SK-N-SH (cell line): ENCODE data around the gene VCP. TPM values are rescaled to one million over a fixed set of nuclear protein-coding genes. Genes with fewer than 3 reads are reported as not detected.

Experiments
- CTCF ChIA-PET: fragments of 300-600, 350-600 bp; formaldehyde crosslinking; extraction: SDS; loops from one replicate; lab custom pipeline; 2021; lab: Yijun Ruan, JAX
- POLR2A ChIA-PET: fragments of 350-600 bp; sonication (Branson Sonifier 250); formaldehyde crosslinking; extraction: SDS; loops from one replicate; lab custom pipeline; 2020; ENCODE audit warnings: antibody characterized with exemption, inconsistent platforms; lab: Yijun Ruan, JAX
- DNase-seq: peaks from one replicate; pipeline ENCODE4 v3.0.0; 2012
- H2AFZ ChIP-seq: fragments of 200-600 bp; sonication (generic); 2 replicates; pipeline ENCODE4 v1.8.1; 2016; ENCODE audit warnings: antibody characterized with exemption, mild to moderate bottlenecking, low read depth
- H3F3A ChIP-seq: fragments of 200-600 bp; sonication (generic); replicated peaks from 2 replicates; pipeline ENCODE3; 2016; ENCODE audit warnings: antibody characterized with exemption, mild to moderate bottlenecking; ENCODE audit not compliant: insufficient read depth
- H3K27ac ChIP-seq, 2 experiments: fragments of 200-500 bp in 1 of 2; fragments of 200-600 bp in 1 of 2; sonication (Bioruptor generic) in 1 of 2; sonication (generic), shearing (Covaris generic) in 1 of 2; 2 replicates each; pipeline versions ENCODE4 v1.5.1 to v1.6.1; 2014 to 2016; ENCODE audit warnings: low read depth in 2 of 2, inconsistent platforms in 1 of 2, low read length in 1 of 2, mild to moderate bottlenecking in 1 of 2, mixed read lengths in 1 of 2
- H3K27me3 ChIP-seq: fragments of 200-600 bp; sonication (generic), shearing (Covaris generic); 2 replicates; pipeline ENCODE4 v1.6.1; 2016; ENCODE audit warnings: mixed run types; ENCODE audit not compliant: insufficient read depth
- H3K36me3 ChIP-seq, 2 experiments: fragments of 200-500 bp in 1 of 2; fragments of 200-600 bp in 1 of 2; sonication (Bioruptor generic) in 1 of 2; sonication (generic) in 1 of 2; replicated peaks in 1 of 2; 2 replicates each; pipeline versions ENCODE3 to v1.5.1; 2014 to 2016; ENCODE audit warnings: low read length in 1 of 2, mild to moderate bottlenecking in 1 of 2; ENCODE audit not compliant: insufficient read depth in 2 of 2, control insufficient read depth in 1 of 2
- H3K4me1 ChIP-seq, 2 experiments: fragments of 200-500 bp in 1 of 2; fragments of 200-600 bp in 1 of 2; sonication (Bioruptor generic) in 1 of 2; sonication (generic), shearing (Covaris generic) in 1 of 2; 2 replicates each; pipeline versions ENCODE4 v1.5.1 to v1.6.1; 2014 to 2016; ENCODE audit warnings: low read depth in 1 of 2, low read length in 1 of 2, mixed run types in 1 of 2; ENCODE audit not compliant: insufficient read depth in 2 of 2, control insufficient read depth in 1 of 2
- H3K4me2 ChIP-seq: fragments of 200-600 bp; sonication (generic), shearing (Covaris generic); 2 replicates; pipeline ENCODE4 v1.6.1; 2017; ENCODE audit warnings: mixed run types
- H3K4me3 ChIP-seq, 2 experiments: fragments of 200-500 bp in 1 of 2; fragments of 200-600 bp in 1 of 2; sonication (Bioruptor generic) in 1 of 2; sonication (generic), shearing (Covaris generic) in 1 of 2; 2 replicates each; pipeline versions ENCODE4 v1.5.1 to v1.8.1; 2014 to 2016; ENCODE audit warnings: low read depth in 2 of 2, inconsistent platforms in 1 of 2, low read length in 1 of 2, mild to moderate bottlenecking in 1 of 2, mixed read lengths in 1 of 2, moderate library complexity in 1 of 2
- H3K79me2 ChIP-seq: fragments of 200-600 bp; sonication (generic); 2 replicates; pipeline ENCODE4 v1.8.1; 2017; ENCODE audit warnings: mild to moderate bottlenecking; ENCODE audit not compliant: insufficient read depth
- H3K9ac ChIP-seq: fragments of 200-600 bp; sonication (generic); 2 replicates; pipeline ENCODE4 v1.6.1; 2017; ENCODE audit warnings: mixed run types
- H3K9me2 ChIP-seq: fragments of 200-600 bp; sonication (generic); 2 replicates; pipeline ENCODE4 v1.6.1; 2017; ENCODE audit warnings: mixed run types
- H3K9me3 ChIP-seq: fragments of 200-600 bp; sonication (generic); 2 replicates; pipeline ENCODE4 v1.6.1; 2017; ENCODE audit warnings: mixed run types, mild to moderate bottlenecking, moderate library complexity
- H4K20me1 ChIP-seq: fragments of 200-600 bp; sonication (generic); 2 replicates; pipeline ENCODE4 v1.6.1; 2017; ENCODE audit warnings: mild to moderate bottlenecking, mixed run types; ENCODE audit not compliant: insufficient read depth
- CHD2 ChIP-seq: fragments of 150-350 bp; IDR thresholded peaks from 2 replicates; pipeline ENCODE4 v1.6.1; 2018; ENCODE audit warnings: low read length; ENCODE audit not compliant: partially characterized antibody
- CTCF ChIP-seq: fragments of 200-600 bp; sonication (generic); IDR thresholded peaks from 2 replicates; pipeline ENCODE4 v1.6.1; 2017; ENCODE audit warnings: antibody characterized with exemption, mild to moderate bottlenecking, moderate library complexity
- ELF1 ChIP-seq: IDR thresholded peaks from 2 replicates; pipeline ENCODE4 v1.4.0; 2012
- EP300 ChIP-seq, 2 experiments: IDR thresholded peaks; 2 replicates each; pipeline versions ENCODE4 v1.4.0 to v1.6.1; 2012; ENCODE audit warnings: borderline replicate concordance in 1 of 2, low read depth in 1 of 2, low read length in 1 of 2
- GABPA ChIP-seq: IDR thresholded peaks from 2 replicates; pipeline ENCODE4 v1.4.0; 2012; ENCODE audit warnings: low read depth, mild to moderate bottlenecking
- MAX ChIP-seq: IDR thresholded peaks from 2 replicates; pipeline ENCODE4 v1.4.0; 2012; ENCODE audit warnings: low read depth
- MEF2A ChIP-seq: IDR thresholded peaks from 2 replicates; pipeline ENCODE4 v1.4.0; 2012; ENCODE audit warnings: low read depth, borderline replicate concordance
- MXI1 ChIP-seq: IDR thresholded peaks from 2 replicates; pipeline ENCODE4 v1.6.1; 2012; ENCODE audit warnings: mild to moderate bottlenecking, low read depth, low read length, improper control_type of control experiment
- NFIC ChIP-seq: IDR thresholded peaks from 2 replicates; pipeline ENCODE4 v1.4.0; 2012; ENCODE audit warnings: borderline replicate concordance
- PBX3 ChIP-seq: IDR thresholded peaks from 2 replicates; pipeline ENCODE4; 2012
- POLR2AphosphoS5 ChIP-seq: IDR thresholded peaks from 2 replicates; pipeline ENCODE4 v1.6.1; 2012; ENCODE audit warnings: low read depth, low read length
- RAD21 ChIP-seq: IDR thresholded peaks from 2 replicates; pipeline ENCODE4 v1.6.1; 2012; ENCODE audit warnings: mild to moderate bottlenecking, low read length
- SIN3A ChIP-seq: IDR thresholded peaks from 2 replicates; pipeline ENCODE4 v1.6.1; 2012; ENCODE audit warnings: low read depth, mild to moderate bottlenecking, low read length, moderate library complexity, borderline replicate concordance
- TAF1 ChIP-seq: IDR thresholded peaks from 2 replicates; pipeline ENCODE4 v1.6.1; 2012; ENCODE audit warnings: low read depth, mild to moderate bottlenecking, low read length, moderate library complexity, borderline replicate concordance
- TCF12 ChIP-seq: IDR thresholded peaks from 2 replicates; pipeline ENCODE4 v1.4.0; 2012
- TEAD4 ChIP-seq: IDR thresholded peaks from 2 replicates; pipeline ENCODE4 v1.4.0; 2012; ENCODE audit warnings: mild to moderate bottlenecking, borderline replicate concordance; ENCODE audit not compliant: insufficient read depth
- USF1 ChIP-seq: IDR thresholded peaks from 2 replicates; pipeline ENCODE4 v1.4.0; 2012; ENCODE audit warnings: low read depth, borderline replicate concordance
- YY1 ChIP-seq: IDR thresholded peaks from 2 replicates; pipeline ENCODE4 v1.4.0; 2012; ENCODE audit warnings: low read depth, mild to moderate bottlenecking
- ZBTB33 ChIP-seq: IDR thresholded peaks from 2 replicates; pipeline ENCODE4 v1.4.0; 2012; ENCODE audit warnings: low read depth, borderline replicate concordance
- WGBS: methylation state at CpG from one replicate; pipeline ENCODE4 v1.1.6; 2017; ENCODE audit warnings: low lambda C conversion rate; 5-methylcytosine and 5-hydroxymethylcytosine counted together
- polyA plus RNA-seq, 3 experiments: library from polyadenylated mRNA; depleted of rRNA; stranded (reverse); fragments of >200 nt; gene quantifications; 2 replicates each; pipeline ENCODE4 v1.2.3, GENCODE V29; 2012

VCP gene
- polyA plus RNA-seq, 1 of the 3 experiments (the other 2 are of a cell fraction), result 238 TPM

GRCh38 chr9:35079426-35080341, 7.3 kb upstream of the VCP start, which contains the start of gene FANCG:
Gene FANCG (minus strand): TSS chr9:35079942. CDS start chr9:35079524, 418 bp downstream.
- H3K4me1 ChIP-seq, result peaks cover 11 to 13% of the 10 kb centered on the region in 2 experiments; a peak in 1 of 4 replicates
- H3F3A ChIP-seq, result peaks cover 5% of the 10 kb centered on the region
- peak within 1 kb of the TSS; percentile 64 to 88 for H3K27ac ChIP-seq
- H4K20me1 ChIP-seq, result no peaks in the 10 kb centered on the region
- peak within 1 kb of the TSS; percentile 97 for H2AFZ ChIP-seq
- peaks cover 3 to 22% of the 10 kb centered on the region in 2 experiments for H3K36me3 ChIP-seq
- ChIA-PET CTCF (interaction anchor here (0.6 to 5.1 kb wide), 13 partner anchors 8 to 578 kb away, joined by 3 to 55 read pairs (median 5); partner anchors contain the start of genes CCDC107, DNAJB5, PIGO and RMRP), POLR2A (interaction anchor here (0.5 to 2.9 kb wide), 15 partner anchors 8 to 906 kb away, joined by 3 to 29 read pairs (median 4); partner anchors contain the start of genes ATOSB, DNAJB5, PIGO and RUSC2)
- no peaks in the 10 kb centered on the region for H3K9me3 ChIP-seq
- peaks cover 29% of the 10 kb centered on the region for H3K79me2 ChIP-seq
- peak within 1 kb of the TSS; percentile 68 to 74 for H3K4me3 ChIP-seq
- under 1% methylated on average over 39 of the region's 67 CpGs for WGBS
- TF ChIP-seq ELF1 (peak; percentile 74), PBX3 (no peak; the same call in 1 of the 2 replicates), POLR2AphosphoS5 (peak; percentile 91), TEAD4 (no peak), MAX (peak; percentile 79), EP300 (IDR thresholded peaks at IDR 0.05; ENCODE audit: borderline replicate concordance in 1 of 2, low read depth in 1 of 2, low read length in 1 of 2) (no peak), YY1 (peak; percentile 45), ZBTB33 (peak; percentile 86), GABPA (peak; percentile 70), SIN3A (peak; percentile 16; the same call in 1 of the 2 replicates), MXI1 (peak; percentile 88), MEF2A (no peak), CTCF (no peak), CHD2 (peak; percentile 92), NFIC (no peak), RAD21 (no peak), TAF1 (peak; percentile 83), TCF12 (peak; percentile 13; the same call in 1 of the 2 replicates), USF1 (no peak)
- H3K9ac ChIP-seq, result peak within 1 kb of the TSS; percentile 75
- H3K9me2 ChIP-seq, result no peaks in the 10 kb centered on the region
- H3K27me3 ChIP-seq, result no peaks in the 10 kb centered on the region
- peak; percentile 94 for DNase-seq
- peak within 1 kb of the TSS; percentile 91 for H3K4me2 ChIP-seq
